Suppressor macrophage treated with lipopolysaccharide for 1 hour (primary cell): Measurements from ENCODE around the gene OPCML.

Experiments used
- DNase-seq, 3 donors: peaks; one replicate each; pipeline ENCODE4 v3.0.0-alpha.2; 2020 to 2022

The OPCML gene

DNA sequence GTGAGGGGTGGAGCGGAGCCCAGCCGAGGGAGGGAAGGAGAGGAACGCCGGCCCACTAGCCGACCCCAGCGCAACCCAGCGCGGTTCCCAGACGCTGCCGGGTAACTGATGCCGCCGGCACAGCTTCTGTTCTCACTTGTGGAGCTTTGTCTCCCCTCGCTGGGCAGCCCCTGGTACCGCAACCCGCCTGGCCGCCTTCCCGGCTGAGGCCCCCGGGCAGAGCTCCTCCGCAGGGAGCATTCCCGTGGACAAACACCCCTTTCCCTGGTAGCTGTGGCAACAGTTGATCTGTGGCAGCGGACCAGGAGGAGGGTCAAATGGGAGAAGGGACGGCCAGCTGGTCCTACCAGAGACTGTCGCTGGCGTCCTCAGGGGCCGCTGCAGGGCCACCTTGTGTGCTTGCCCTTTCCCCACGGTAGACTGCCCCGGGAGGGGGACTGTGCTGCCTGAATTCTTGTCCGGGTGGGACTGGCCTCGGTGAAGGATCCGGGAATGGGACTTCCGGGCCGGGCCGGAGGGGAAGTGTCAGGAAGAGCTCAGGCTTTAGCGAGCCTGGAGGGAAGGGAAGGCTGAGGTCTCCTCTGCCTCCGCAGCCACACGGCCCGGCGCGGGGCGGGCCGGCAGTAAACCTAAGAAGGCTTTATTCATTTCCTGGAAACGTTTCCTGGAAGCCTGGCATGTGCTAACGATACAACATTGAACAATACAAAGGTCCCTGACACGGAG lies 468.0 kb downstream of the OPCML start:
- DNase-seq, result peak; percentile 4 to 25 (median 22)

DNA sequence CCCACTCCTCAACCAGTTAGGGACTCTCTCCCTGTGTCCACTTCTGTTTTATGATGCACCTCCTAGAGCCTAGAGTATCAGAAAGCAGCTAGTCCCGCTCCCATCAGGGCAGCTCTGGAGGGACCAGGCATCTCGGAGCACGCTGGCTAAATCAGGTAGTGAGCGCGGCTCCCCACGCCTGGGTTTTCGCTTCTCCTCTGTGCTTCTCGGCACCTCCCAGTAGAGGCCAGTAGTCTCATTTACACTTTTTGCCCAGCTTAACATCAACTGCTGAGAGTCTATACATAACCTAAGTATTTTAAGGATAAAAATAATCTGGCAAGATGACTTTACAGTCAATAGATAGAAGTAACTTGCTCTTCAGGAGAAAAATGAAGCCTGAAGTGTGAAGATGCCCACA lies 473.8 kb downstream of the OPCML start:
- DNase-seq, result no peak

DNA sequence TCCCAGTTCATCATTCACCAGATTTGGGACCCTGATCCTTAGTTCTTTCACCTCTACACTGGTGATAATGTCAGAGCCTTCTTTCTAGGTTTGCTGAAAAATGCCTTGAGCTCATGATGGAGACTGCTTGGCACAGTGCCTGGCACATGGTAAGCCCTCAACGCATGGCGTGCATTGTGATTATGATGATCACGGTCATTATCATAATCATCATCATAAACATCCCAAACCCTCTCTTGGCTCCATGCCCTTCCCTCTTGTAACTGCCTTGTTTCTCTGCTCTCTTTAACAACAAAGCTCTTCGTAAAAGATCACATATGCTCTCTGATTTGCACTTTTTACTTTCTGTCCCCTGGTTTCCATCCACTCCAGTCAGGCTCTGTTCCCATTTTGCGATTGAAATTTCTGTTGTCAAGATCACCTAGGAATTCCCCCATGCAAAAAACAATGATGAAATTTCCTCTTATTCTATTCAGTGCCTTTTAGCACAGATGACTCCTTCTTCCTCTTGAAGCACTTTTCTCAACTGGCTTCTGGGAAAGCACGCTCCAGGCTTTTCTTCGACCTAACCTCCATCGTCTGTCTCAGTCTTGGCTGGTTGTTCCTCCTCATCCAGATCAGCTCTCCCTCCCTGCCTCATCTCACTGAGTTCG lies 479.1 kb downstream of the OPCML start:
- peak; percentile 7 to 58 (median 21) for DNase-seq

DNA sequence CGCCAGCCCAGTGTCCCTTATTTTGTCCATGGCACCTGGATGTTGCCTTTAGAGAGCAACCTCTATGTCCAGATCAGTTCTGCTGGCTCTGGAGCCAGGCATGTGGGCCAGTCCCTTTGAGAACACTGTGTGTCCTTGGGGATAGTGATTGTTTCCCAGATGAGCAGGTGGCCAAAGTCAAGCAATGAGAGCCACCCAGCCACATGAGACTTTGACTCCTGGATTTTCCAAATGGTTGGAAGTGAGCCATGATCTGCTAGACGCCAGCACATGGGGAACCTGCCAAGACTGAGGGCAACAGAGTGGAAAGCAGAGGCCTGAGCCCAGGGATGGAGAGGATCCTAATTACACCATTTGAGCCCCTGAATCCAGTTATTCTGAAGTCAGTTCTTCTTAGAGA lies 479.8 kb downstream of the OPCML start:
- DNase-seq, result no peak

DNA sequence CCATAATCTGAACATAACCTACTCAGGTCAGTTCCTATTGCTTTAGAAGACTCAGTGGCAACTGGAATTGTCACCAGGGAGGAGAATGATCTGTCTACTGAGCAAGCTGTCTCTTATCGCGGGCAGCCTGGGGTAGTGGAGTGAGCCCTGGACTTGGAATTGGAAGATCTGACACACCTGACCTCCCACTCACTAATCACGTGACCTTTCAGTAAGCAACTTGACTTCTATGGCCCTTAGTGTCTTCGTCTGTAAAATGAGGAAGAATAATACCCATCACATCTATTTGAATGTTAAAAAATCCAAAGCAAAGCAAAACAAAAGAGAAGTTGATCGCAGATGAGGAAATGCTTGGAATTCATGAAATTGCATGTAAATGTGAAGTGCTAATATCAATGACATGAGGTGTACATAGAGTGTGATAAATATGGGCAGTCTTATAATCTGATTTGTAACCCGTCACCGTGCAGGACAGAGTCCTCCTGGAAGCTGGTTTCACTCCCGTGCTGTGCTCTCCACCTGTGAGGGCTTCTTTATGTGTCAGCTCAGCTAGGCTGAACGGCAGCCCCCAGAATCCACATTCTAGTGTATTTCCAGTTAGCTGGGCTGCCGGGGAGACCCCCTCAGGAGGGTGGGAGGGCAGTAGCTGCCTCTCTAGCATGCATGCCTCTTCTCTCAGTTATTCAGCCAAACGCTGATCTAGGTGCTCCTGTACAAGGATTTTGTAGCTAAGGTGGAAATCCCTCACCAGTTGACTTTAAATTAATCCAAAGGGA lies 482.9 kb downstream of the OPCML start:
- no peak for DNase-seq

DNA sequence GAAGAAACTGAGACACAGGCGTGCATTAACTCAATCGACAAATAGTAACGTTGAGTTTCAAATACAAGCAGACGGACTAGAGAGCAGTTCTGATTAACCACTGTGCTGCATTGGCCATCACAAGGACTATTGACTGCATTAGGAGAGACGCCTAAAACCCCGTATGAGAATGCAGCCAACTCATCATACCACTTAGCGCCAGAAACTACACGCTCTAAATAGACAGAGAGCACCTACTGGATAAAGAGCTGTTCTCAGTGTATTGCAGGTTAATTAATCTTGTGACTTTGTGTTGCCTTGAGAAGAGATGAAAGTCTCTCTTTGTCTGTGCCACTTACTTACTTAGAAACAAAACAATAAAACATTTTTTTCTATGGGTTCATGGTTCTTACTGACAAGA lies 484.0 kb downstream of the OPCML start:
- no peak for DNase-seq

DNA sequence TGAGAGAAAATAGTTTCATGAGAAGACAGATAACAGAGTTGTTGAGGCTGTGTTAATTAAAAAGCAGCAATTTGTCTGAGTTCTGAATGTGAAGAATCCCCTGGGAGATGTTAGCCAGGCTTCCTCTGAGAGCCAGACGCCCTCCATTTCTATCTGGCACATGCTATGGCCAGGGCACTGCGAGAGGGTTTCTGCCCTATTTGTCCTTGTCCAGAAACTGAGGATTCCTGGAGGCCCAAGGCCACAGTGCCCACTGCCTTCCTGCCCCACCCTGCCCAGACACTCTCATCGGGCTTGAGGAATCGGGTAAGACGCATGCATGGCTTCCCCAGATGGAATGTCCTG lies 484.6 kb downstream of the OPCML start:
- DNase-seq, result no peak

DNA sequence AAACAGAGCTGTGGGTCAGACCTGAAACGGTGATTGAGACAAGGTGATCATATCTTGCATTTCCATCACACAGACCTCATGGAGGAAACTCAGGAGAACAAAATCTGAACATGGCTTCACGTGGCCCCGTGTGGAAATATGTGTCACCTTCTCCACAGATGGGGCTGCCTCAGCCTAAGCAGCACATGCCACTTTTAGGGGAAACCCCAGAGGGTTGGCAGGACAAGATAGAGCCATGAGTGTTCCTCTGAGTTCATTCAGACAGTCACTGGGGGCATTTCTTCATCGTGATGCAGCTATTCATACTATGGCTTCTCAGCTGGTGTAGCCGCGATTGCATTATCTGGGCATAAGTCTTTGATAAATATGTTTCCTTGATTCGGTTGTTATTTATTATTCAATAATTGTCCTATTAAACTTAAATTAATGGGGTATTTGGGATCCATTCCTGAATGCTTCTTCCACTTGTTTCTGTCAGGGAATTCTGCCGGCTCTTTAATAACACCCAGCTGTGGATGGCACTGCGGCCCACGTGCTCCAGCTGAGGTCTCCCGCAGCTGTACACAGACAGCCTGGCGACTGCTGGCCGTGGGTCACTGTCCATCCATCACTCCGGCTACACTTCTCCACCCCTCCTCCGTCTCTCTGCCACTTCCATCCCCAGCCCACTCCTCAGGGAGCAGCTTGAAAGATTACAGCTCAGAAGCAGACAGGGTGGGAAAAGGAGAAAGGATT lies 485.1 kb downstream of the OPCML start:
- no peak for DNase-seq

DNA sequence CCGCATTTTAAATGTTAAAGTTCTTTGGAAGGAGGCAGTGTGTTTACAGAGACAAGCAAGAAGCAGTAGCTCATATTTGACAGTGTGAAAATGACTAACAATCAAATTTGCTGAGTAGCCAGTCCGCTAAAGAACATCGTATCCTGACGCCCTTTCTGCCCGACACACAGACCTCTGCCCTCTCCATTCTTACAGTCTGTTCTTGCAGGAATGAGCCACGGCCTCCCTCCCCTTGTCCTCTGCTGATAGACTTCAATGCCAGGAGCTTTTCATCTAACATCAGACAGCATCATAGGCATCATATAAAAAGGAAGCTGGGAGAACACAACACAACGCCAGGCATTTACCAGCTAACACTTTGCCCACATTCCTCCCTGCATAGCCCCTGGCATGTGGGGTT lies 486.0 kb downstream of the OPCML start:
- DNase-seq, result no peak

DNA sequence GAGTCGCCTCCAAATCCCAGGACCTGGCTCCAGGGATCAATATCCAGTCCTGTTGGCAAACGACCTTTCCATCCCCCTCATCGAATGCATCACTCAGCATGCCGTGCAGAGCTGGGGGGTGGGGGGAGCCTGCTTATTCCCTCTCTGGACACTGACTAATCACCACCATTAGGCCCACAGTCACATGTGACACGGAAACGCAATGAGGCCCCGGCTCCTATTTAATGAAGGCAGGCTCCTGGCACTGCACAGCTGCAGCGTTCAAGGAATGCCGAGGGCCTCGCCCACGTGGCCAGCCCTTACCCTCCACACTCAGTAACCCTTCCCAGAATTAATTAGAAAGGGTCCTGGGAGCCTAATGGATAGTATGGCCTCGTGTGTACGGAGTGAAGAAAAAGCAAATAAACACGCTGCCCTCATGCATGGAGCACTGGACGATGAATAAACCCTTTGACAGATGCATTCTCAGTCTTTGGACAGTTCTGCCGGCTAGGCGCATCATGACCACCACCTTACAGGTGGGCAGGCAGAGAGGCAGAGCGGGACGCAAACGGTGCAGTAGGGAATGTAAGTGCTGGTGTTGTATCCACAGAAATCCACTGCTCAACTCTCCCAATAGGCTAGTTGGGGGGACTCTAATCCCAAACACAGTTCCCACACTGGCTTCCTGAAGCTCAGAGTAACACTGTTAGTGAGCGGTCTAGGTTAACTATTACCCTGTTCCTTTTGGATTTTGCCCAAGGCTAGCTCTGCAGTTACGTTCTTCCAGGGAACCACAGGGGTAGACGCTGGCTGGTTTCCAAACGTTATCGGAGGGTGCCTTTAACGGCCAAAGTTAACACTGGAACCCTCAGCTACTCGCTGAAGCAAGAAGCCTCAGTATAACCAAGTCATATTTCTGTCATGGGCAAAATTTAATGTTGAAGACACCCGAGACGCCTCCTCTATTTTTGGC lies 490.1 kb downstream of the OPCML start:
- no peak for DNase-seq

DNA sequence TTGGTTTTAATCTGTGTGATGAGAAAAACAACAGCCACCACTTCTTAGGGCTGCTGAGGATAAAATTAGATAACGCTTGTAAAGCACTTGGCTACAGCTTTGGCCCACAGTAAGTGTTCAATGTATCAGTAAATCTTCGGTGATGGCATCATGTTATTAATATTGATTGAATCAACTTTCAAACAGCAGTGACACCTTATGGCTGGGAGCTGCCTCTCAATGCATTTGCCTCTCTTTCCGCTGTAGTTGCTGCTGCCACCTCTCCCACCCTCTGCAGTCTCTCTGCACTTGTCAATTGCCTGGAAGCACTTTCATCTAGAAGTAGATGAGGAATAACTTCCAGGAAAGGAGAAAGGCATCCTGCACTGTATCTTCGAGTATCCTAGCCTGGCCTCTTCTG lies 491.1 kb downstream of the OPCML start:
- DNase-seq, result no peak

DNA sequence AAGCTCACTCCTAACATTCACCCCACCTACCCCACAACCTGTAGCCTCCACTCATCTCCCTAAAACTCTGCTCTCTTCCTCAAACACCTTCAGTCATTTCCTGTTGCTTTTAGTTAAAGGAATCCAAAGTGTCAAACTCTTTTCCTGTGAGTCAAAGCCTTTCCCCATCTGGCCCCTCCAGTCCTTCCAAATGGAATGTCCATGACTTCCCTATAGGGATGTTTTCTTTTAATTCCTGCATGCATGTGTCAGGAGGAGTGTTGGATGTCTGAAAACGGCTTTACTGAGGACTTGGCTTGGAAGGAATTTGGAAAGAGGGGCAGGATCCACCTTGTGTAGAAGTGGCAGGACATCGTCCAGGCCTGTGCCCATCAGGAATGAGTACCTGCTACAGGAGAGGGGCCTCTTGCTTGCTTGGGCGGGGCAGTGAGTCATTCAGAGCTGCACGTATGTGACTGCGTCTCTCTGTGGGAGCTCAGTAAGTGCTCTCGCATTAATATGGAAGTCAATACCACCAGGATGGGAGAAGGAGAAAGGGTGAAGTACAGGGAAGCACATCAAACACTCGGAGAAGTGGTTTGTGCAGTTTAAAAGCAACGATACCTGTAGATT lies 491.9 kb downstream of the OPCML start:
- DNase-seq, result no peak

DNA sequence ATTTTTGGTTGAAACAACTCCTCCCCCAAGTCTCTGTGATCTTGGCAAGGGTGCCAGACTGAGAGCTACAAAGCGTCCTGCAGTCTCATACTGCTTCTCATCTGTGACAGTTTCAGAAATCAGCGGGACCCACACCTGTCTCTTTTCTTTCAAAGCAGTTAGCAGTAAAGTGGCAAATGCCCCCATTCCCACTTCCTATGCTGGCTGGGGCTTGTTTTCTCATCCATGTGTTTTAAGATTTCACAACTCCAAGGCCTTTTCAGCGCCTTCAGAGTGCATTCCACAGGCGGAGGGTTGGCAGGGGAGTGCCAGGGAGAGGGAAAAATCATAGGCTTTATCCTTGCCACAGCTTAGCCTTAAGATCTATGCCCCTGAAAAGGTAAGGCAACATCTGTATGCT lies 493.5 kb downstream of the OPCML start:
- DNase-seq, result no peak

DNA sequence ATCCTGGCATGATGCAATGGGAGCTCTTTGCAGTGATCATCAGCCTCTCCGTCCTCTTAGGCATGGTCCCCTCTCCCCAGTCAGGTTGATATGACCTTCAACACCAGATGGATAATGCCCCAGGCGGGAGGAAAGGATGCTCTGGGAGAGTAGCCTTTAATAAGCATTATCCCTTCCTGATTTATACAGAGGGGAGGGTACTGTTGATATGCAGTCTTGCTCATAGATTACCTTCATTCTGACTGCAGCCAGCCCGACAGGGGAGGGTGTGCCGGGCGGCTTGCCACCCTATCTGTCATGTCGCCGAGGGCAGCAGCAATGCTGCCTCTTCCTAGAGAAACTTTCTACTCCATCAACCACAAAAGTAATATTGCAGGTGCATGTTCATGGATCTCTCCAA lies 497.4 kb downstream of the OPCML start:
- no peak for DNase-seq

DNA sequence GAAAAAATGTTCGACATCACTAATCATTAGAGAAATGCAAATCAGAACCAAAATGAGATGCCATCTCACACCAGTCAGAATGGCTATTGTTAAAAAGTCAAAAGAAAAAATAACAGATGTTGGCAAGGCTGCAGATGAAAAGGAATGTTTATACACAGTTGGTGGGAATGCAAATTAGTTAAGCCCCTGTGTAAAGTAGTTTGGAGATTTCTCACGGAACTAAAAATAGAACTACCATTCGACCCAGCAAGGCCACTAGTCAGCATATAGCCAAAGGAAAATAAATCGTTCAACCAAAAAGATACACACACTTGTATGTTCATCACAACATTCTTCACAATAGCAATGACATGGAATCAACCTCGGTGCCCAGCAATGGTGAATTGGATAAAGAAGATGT lies 503.2 kb downstream of the OPCML start:
- no peak for DNase-seq

DNA sequence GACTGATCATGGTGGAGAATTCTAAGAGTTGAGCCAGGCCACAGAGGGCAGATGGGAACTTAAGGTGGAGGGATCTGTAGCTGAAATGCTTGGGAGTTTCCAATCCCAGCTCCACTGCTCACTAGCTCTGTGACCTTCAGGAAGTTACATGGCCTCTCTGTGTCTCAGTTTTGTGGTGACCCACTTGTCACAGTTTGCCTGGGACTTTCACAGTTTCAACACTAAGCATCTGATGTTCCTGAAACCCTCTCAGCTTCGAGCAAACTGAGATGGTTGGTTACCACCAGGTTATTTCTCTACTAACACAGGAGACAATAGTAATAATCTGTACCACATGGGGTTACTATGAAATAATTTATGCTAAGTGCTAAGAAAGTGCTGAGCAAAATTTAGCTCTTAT lies 505.3 kb downstream of the OPCML start:
- no peak for DNase-seq

DNA sequence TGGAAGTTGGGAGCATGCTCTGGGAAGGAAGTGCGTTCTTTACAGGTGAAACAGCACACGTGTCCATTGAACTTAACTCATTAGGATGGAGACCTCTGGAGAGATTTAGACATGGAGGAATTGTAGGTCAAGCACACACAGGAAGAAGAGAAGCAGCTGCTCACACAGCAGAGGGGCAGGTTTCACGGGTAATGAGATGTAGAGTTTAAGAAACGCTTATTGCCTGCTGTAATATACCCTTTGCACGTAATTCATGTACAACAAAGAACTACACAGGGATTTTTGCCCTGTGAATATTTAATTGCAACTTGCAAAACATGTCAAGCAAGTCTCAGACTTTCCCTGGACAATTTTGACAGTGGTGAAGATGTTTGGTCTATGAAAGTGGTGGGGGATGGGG lies 508.0 kb downstream of the OPCML start:
- no peak for DNase-seq

DNA sequence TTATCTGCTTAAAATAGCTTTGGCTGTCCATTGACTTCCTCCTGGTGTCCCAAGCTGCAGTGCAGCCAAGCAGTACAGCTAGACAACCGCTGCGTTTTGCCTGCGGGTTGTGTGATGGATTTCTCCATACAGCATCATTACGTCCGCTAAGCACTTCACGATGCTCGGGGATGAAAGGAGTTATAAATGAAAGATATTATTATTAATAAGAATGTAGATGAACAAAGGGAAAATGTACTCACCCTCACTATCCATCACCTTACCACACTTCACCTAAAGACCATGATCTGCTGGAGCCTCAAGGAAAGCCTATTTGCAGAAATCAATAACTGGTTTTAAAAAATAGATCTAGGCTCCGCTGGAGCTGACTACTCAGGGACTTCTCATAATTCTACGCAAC lies 509.1 kb downstream of the OPCML start:
- DNase-seq, result no peak

DNA sequence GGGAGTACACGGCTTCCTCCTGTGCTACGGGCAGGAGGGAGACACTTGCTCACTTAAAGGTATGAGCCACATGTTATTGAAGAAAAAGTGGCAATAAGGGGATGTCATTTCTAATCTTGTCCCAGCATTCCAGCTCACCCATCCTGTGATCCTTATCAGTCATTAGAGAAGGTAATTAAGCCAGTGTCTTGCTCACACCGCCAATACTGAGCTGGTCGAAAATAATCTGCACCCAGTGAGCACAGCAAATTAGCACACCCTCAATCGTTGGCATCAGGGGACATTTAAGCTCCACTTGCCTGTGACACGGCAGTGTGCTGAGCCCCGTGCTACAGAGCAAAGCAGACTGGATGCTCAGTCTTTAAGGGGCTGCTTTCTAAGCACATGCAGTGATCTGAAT lies 510.7 kb downstream of the OPCML start:
- no peak for DNase-seq

DNA sequence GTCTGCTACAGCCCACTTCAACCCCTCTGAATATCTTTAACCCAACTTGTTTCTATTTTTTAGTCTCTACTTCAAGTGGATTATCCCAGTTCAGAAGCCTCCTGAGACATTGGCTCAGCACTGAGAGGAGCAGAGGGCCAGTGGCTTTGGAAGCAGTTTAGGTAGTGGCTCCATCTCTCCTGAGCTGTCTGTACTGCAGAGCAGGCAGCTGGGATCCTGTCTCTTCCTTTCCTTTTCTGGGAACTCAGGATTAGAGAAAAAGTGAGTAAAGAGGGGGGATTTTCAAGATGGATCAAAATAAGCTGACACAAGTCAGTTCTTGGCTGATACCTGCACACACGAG lies 512.0 kb downstream of the OPCML start:
- DNase-seq, result no peak

DNA sequence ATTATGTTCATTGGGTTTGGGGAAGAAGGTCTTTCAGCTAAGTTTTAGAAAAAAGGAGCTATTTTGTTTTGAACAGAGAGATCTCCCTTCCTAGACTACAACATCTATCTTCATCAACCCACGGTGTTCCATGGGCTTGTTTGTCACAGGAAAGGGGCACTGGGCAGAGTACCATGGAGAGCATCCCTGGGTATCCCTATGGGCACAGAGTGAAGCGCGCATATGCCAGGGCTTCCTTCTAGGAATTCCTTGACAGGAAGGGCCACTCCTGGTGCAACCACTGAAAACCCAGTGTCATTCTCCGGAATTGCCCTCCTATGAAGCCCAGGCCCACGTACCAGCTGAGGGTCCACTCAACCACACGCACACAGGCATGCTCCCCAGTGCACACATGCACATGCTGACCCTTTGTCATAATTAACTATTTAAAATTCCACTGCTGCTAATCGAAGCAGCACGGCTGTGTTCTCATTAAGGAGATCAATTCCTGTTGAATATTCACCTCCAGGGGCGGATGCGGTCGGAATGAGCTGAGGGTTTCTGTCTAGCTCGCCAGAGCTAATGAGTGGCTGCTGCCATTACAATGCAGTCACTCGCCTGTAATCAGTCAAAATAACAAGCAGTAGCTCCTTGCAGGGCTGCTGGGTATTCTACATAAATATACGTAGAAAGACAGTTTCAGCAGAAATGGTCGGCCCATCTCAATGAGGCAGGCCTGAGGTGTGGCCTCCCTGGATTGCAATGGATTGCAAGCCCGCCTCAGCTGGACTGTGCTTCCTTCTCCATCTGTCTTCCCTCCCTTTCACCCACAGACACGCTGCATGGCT lies 512.5 kb downstream of the OPCML start:
- DNase-seq, result no peak
